DND-41 (cell line): ENCODE measurements around the gene TARS2.

ENCODE experiments used
- ATAC-seq: fragments of 200-7000 bp; cut with Tn5 transposase; 3 replicates; pipeline ENCODE4 v1.9.1; 2021; ENCODE audit warnings: low read depth; ENCODE audit not compliant: insufficient read depth
- DNase-seq: peaks from one replicate; pipeline ENCODE4 v3.0.0-alpha.2; 2020
- H2AFZ ChIP-seq: 2 replicates; pipeline ENCODE4 v1.6.0; 2012; ENCODE audit warnings: low read depth, low read length
- H3K27ac ChIP-seq: 2 replicates; pipeline ENCODE4 v1.5.1; 2012; ENCODE audit warnings: low read length, inconsistent platforms
- H3K27me3 ChIP-seq: fragments of 200-600 bp; sonication (generic); 2 replicates; pipeline ENCODE4 v1.6.0; 2012; ENCODE audit warnings: low read length, mild to moderate bottlenecking, inconsistent platforms; ENCODE audit not compliant: insufficient read depth, poor library complexity
- H3K36me3 ChIP-seq: 2 replicates; pipeline ENCODE4 v1.5.1; 2012; ENCODE audit warnings: low read length, inconsistent platforms; ENCODE audit not compliant: insufficient read depth
- H3K4me1 ChIP-seq: 2 replicates; pipeline ENCODE4 v1.5.1; 2012; ENCODE audit warnings: mild to moderate bottlenecking, low read length; ENCODE audit not compliant: insufficient read depth
- H3K4me2 ChIP-seq: 2 replicates; pipeline ENCODE4 v1.6.0; 2012; ENCODE audit warnings: mild to moderate bottlenecking, moderate library complexity, low read length, inconsistent platforms; ENCODE audit not compliant: insufficient read depth
- H3K4me3 ChIP-seq, 2 experiments: fragments of 200-600 bp in 1 of 2; shearing (Covaris generic) in 1 of 2; 2 replicates each; pipeline ENCODE4 v1.5.1; 2012 to 2016; ENCODE audit warnings: inconsistent platforms in 2 of 2, low read length in 2 of 2, mild to moderate bottlenecking in 2 of 2, low read depth in 1 of 2, moderate library complexity in 1 of 2
- H3K79me2 ChIP-seq: 2 replicates; pipeline ENCODE4 v1.6.0; 2012; ENCODE audit warnings: low read length, inconsistent platforms; ENCODE audit not compliant: insufficient read depth
- H3K9ac ChIP-seq: 2 replicates; pipeline ENCODE4 v1.6.0; 2012; ENCODE audit warnings: low read depth, mild to moderate bottlenecking, inconsistent platforms, low read length, moderate library complexity
- H3K9me3 ChIP-seq: 2 replicates; pipeline ENCODE4 v1.5.1; 2012; ENCODE audit warnings: low read length, moderate library complexity, mild to moderate bottlenecking, inconsistent platforms; ENCODE audit not compliant: insufficient read depth, severe bottlenecking
- H4K20me1 ChIP-seq: 2 replicates; pipeline ENCODE4 v1.6.0; 2012; ENCODE audit warnings: low read length; ENCODE audit not compliant: insufficient read depth
- CTCF ChIP-seq: IDR thresholded peaks from 2 replicates; pipeline ENCODE4 v1.5.1; 2012; ENCODE audit warnings: borderline replicate concordance, low read length, moderate library complexity, mild to moderate bottlenecking; ENCODE audit not compliant: poor library complexity, severe bottlenecking; ENCODE audit errors: extremely low read depth
- EZH2 ChIP-seq: IDR thresholded peaks from 3 replicates; pipeline ENCODE4 v1.6.1; 2012; ENCODE audit warnings: borderline replicate concordance, low read depth, mild to moderate bottlenecking, moderate library complexity, low read length, inconsistent platforms; ENCODE audit not compliant: severe bottlenecking

Gene TARS2

GRCh38 chr1:150552911-150553289 lies 65.7 kb downstream of the TARS2 start:
- Histone ChIP-seq H3K4me3 (no peak overlapping the region), H3K9me3 (no peaks in the 10 kb centered on the region), H3K4me1 (peaks cover 6% of the 10 kb centered on the region; the same call in 1 of the 2 replicates), H3K4me2 (no peak overlapping the region), H3K79me2 (no peaks in the 10 kb centered on the region), H3K27me3 (peaks cover 11% of the 10 kb centered on the region), H2AFZ (no peak overlapping the region), H4K20me1 (no peaks in the 10 kb centered on the region), H3K9ac (no peak overlapping the region), H3K27ac (no peak overlapping the region), H3K36me3 (no peaks in the 10 kb centered on the region)
- ATAC-seq (no peak), DNase-seq (no peak)
- TF ChIP-seq CTCF, result no peak
- TF ChIP-seq EZH2, result no peak

- Histone ChIP-seq H2AFZ (no peak overlapping the region), H3K4me2 (no peak overlapping the region), H3K4me1 (peaks cover 6% of the 10 kb centered on the region; the same call in 1 of the 2 replicates), H3K4me3 (no peak overlapping the region), H3K27ac (no peak overlapping the region), H3K36me3 (no peaks in the 10 kb centered on the region), H3K9me3 (no peaks in the 10 kb centered on the region), H3K9ac (no peak overlapping the region), H3K79me2 (no peaks in the 10 kb centered on the region), H3K27me3 (peaks cover 11% of the 10 kb centered on the region), H4K20me1 (no peaks in the 10 kb centered on the region)
- no peak for DNase-seq
- TF ChIP-seq CTCF (no peak), EZH2 (no peak)
- ATAC-seq, result no peak
Observed at GRCh38 chr1:150553392-150554085, 66.3 kb downstream of the TARS2 start.

GRCh38 chr1:150554086-150554452 lies 66.8 kb downstream of the TARS2 start:
- no peaks in the 10 kb centered on the region for H3K9me3 ChIP-seq
- H3K36me3 ChIP-seq, result no peaks in the 10 kb centered on the region
- TF ChIP-seq CTCF (no peak), EZH2 (no peak)
- H3K4me2 ChIP-seq, result no peak overlapping the region
- DNase-seq (no peak), ATAC-seq (no peak)
- no peak overlapping the region for H3K9ac ChIP-seq
- H3K4me3 ChIP-seq, result no peak overlapping the region
- no peak overlapping the region for H2AFZ ChIP-seq
- H3K27ac ChIP-seq, result no peak overlapping the region
- H3K4me1 ChIP-seq, result peaks cover 3% of the 10 kb centered on the region; the same call in 1 of the 2 replicates
- peaks cover 8% of the 10 kb centered on the region for H3K27me3 ChIP-seq
- H3K79me2 ChIP-seq, result no peaks in the 10 kb centered on the region
- no peaks in the 10 kb centered on the region for H4K20me1 ChIP-seq
